GM19035 (cell line): Measurements from ENCODE around the gene GCSAML.
"Not testable (repeated sequence)": the region's sequence is repeated elsewhere in the genome, so short reads cannot be mapped to it uniquely, and the experiment has no call there.

ENCODE experiments used
- ATAC-seq: cut with Tn5 transposase; IDR thresholded peaks from one replicate; pipeline ENCODE4 v1.9.1; 2021; ENCODE audit not compliant: unreplicated experiment

The GCSAML gene

GRCh38 chr1:247548769-247549182 is at the start of gene GCSAML:
TSS of gene GCSAML (plus strand) at chr1:247549134. CDS start at chr1:247549192, 58 bp downstream.
- no peak for ATAC-seq

- ATAC-seq, result no peak
Measured at GRCh38 chr1:247500865-247501264, 48.1 kb upstream of the GCSAML start.

- ATAC-seq, result no peak
Measured at GRCh38 chr1:247506831-247507230, 42.1 kb upstream of the GCSAML start.

DNA sequence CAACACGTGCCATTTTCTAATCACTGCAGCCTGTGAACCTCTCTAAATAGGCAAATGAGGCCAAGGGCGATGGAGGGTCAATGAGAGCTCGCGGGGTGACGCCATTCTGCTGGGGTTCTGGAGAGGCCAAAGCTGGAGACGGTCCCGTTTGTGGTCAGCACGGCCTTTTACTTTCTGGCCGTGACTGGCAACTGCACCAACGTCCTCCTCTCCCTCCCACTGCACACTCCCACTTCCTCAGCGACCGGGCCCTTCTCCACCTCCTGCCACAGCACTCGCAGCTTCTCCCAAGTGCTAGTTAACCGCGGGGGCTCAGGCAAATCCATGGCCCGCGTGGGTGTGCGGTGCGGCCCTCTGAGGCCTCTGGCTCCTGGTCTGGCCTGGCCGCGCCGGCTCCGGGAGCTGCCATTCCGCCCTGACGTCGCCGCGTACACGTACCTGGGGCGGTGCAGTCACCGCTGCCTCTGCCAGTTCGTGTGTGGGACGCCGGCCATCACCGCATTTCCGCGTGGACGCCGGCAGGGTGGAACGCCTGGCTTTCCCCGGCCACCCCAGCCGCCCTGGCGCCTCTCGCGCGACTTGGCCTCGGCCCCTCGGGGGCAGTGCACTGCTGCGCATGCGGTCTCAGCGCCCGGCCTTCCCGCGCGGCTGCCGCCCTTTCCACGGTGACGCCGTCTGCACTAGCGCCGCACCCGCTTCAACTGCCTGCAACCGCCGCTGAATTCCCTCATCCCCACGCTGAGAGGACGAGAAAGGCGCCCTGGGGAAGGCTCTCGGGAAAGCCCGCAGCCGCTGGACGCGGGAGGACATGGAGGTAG is 30.9 kb upstream of the GCSAML start:
- no peak for ATAC-seq

DNA sequence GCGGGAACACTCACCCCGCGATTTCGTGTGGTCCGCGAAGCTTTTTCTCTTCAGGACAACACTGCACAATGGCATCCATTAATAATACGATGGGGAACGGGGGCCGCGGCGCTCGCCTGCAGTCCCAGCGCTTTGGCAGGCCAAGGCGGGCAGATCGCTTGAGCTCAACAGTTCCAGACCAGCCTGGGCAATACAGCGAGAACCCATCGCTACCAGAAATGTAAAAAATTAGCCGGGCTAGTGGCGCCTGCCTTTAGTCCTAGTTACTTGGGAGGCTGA is 30.4 kb upstream of the GCSAML start:
- ATAC-seq, result no peak

DNA sequence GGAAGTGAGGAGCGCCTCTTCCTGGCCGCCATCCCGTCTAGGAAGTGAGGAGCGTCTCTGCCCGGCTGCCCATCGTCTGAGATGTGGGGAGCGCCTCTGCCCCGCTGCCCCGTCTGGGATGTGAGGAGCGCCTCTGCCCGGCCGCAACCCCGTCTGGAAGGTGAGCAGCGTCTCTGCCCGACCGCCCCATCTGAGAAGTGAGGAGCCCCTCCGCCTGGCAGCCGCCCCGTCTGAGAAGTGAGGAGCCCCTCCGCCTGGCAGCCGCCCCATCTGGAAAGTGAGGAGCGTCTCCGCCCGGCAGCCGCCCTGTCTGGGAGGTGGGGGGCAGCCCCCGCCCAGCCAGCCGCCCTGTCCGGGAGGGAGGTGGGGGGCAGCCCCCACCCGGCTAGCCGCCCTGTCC is 27.0 kb upstream of the GCSAML start:
- not testable (repeated sequence) for ATAC-seq

DNA sequence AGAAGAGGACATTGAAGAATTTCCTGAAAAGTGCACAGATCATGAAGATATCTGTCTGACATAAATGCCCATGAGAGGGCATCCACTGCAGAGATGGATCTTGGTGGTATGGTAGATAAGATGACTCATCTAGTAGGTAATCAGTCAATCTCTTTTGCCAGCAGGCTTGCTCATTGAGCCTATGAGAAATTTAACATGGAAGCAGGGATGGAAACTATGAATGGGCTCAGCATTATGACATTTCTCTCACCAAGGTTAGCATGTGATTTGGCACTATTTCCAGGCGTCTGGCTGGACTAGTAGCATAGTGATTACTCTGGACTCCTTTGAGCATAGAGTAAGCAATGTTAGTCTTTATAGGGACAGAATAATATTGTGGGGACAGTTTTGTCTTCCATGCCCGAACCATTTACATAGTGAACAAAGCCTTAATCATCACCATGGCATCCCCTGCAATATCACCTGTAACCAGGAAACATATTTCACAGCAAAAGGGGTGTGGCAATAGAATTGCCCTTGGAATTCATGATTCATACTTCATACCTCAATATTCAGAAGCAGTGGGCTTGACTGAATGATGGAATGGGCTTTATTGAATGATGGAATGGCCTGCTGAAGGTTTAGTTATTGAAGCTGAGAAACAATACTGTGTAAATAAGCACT is 20.0 kb upstream of the GCSAML start:
- ATAC-seq, result no peak

GRCh38 chr1:247529771-247530355 is 19.1 kb upstream of the GCSAML start:
- ATAC-seq, result no peak

DNA sequence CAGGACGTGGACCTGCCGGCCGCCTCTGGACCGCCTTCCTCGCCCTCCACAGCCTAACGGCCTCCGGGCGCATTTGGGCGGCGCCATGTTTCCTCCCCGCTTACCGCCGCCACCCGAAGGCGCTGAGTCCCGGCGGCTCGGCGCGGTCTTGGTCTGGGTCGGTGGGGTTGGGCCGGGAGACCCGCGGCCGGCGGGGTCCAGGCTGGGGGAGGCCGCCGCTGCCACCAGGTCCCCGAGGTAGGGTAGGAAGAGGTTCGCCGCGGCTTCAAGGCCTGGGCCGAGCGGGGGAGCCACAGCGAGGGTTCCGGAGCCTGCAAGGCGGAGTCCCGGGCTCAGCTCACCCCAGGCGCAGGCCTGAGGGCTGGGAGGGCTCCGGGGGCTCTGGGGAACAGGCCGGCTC is 18.1 kb upstream of the GCSAML start:
- no peak for ATAC-seq

DNA sequence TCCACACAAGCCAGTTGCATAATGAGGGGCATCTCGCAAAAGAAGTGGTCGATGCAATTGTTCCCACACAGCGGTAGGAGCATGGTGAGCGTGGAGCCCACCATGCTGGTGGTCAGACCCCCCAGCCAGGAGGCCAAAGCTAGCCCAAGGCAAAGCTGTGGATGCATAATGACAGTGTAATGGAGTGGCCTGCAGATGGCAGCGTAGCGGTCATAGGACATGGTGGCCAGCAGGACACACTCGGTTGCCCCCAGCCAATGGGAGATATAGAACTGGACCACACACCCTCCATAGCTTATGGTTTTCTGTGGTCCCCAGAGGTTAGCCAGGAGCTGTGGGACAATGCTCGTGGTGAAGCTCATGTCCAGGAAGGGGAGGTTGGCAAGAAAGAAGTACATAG is 17.0 kb upstream of the GCSAML start:
- ATAC-seq, result no peak

DNA sequence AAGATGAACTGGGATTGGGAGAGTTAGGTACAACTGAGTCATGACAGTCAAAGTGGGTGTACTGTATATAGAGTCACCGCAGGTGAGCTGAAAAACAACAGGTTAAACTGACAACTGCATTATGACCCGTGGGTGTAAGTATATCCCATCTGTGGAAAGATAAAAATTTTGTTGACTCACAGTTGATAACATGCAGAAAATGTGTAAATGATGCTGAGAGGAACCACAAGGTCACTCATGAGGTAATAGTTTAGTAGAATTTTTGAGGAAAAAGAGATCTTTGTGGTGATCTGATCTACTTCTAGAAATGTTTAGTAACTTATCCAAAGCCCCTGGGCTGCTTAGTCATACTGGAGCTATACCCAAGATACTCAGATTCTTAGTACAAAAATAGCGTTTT is 13.5 kb upstream of the GCSAML start:
- no peak for ATAC-seq

DNA sequence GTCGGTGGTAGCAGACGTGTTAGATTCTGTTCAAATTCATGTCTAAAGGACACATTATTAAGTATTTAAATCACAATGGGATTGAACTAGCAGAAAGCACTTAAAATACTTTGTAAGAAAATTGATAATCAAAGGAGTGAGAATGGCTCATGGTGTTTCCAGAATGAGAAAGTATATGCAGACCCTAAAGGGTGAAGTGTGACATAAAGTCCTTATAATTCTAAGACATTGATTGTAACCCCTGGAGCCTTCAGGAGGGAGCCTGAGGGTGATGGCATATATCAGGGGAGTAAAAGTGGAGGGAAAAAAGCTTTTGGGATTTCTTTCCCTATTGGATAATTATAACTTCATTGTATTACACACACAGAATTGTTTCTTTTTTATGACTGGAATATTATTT is 12.6 kb upstream of the GCSAML start, which contains the start of gene OR2C3:
Gene OR2C3 (minus strand): TSS at position 101 of the 400 bp plus-strand sequence. CDS start 3,929 bp downstream, outside the sequence.
- ATAC-seq, result no peak

GRCh38 chr1:247538561-247538960 is 10.4 kb upstream of the GCSAML start:
- ATAC-seq, result no peak

GRCh38 chr1:247539215-247539614 is 9.7 kb upstream of the GCSAML start:
- ATAC-seq, result no peak

- ATAC-seq, result no peak
Measured at GRCh38 chr1:247540581-247540980, 8.4 kb upstream of the GCSAML start.

DNA sequence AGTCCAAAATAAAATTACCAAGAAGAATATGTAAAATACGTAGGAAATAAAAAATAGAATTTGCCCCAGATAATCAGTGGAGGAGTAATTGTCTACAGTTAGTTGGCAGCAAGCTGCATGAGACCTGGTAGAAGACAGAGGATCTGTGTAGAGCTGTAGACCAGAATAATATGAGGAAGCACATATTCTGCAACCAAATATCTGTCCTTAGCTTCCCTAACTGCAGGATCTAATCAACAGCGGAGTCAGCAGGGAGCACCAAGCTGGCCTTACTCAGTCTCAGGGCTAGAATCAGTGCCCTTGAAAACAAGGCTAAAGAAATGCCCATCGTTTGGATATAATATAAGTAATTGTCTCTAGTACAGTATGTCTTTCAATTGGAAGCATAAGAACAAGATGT is 6.1 kb upstream of the GCSAML start:
- ATAC-seq, result no peak

GRCh38 chr1:247548092-247548491 is 842 bp upstream of the GCSAML start:
- ATAC-seq, result no peak

DNA sequence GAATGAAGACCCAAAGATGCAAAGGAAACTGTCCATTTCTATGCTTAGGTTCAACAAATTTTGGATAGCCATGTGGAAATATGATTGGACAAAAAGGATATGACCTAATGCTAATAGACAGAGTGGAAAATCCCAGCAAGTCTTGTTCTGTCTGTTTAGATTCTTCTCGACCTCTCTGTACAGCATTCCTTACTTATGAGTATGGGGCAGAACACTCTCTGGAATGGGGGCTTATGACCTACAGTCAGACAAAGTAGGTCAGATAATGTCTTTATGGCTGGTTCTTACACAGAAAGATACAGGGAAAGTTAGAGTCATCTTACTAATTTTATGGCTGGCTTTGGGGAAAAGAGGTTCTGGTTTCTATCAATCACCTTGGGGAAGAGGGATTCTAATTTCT is 2.8 kb downstream of the GCSAML start:
- no peak for ATAC-seq

- ATAC-seq, result no peak
Measured at GRCh38 chr1:247552231-247552630, 3.3 kb downstream of the GCSAML start.

DNA sequence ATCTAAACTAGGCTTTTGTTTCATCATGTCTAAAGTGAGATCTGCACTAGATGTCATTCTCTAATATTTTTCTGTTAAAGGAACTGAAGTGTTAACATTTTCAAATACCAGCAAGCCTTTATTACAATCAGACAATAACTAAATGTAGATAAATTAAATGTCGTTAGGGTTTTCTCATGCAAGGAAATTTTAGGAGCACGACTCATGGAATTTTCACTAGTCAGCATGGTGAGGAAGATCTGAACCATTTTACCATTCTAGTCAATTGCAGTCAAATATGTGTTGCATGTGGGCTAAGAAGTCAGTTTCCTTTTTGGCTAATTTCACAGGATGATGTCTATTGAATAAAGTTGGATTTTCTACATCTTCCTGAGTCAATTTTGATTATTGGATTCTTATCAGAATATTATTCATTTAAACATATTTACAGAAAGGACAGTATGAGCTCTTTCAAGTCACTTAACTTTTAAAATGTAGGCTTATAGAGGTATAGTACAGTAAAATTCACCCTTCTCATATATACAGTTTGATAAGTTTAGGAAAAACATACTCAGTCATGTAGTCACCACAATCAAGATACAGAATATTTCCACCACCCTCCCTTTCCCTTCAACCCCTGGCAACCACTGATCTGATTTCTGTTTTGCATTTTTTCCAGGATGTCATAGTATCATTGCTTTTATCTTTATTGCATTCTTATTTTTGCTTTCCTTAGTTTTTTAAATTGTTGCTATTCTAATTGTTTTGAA is 9.2 kb downstream of the GCSAML start:
- no peak for ATAC-seq

- ATAC-seq, result no peak
Measured at GRCh38 chr1:247561711-247562110, 12.8 kb downstream of the GCSAML start.

GRCh38 chr1:247562198-247562597 is 13.3 kb downstream of the GCSAML start:
- no peak for ATAC-seq
